GM19025 (cell line): ENCODE data around the gene POGLUT2.

Experiments
- ATAC-seq: cut with Tn5 transposase; IDR thresholded peaks from one replicate; pipeline ENCODE4 v1.9.1; 2021; ENCODE audit warnings: mild to moderate bottlenecking, low read depth, moderate library complexity; ENCODE audit not compliant: unreplicated experiment

POGLUT2 gene

GRCh38 chr13:102798581-102799425, at the start of gene POGLUT2, which contains the start of gene BIVM:
Gene POGLUT2, minus strand, starts transcription at chr13:102798976. Its CDS starts 306 bp downstream, at chr13:102798670.
Gene BIVM, plus strand, starts transcription at chr13:102799119. Its CDS starts 8,149 bp downstream, at chr13:102807268.
- ATAC-seq: peak; percentile 72

GRCh38 chr13:102847272-102848234, 48.8 kb upstream of the POGLUT2 start:
- ATAC-seq: no peak

- peak; percentile 15 for ATAC-seq
Observed at GRCh38 chr13:102846261-102847015, 47.7 kb upstream of the POGLUT2 start.

- ATAC-seq: peak; percentile 85
Observed at GRCh38 chr13:102845630-102846260, 47.0 kb upstream of the POGLUT2 start, which contains the start of gene ERCC5. Gene ERCC5, plus strand, starts transcription at chr13:102846032. Its CDS starts 235 bp downstream, at chr13:102846267.

GRCh38 chr13:102845289-102845629, 46.5 kb upstream of the POGLUT2 start:
- peak; percentile 12 for ATAC-seq

GRCh38 chr13:102839462-102839861, 40.7 kb upstream of the POGLUT2 start:
- no peak for ATAC-seq

GRCh38 chr13:102838982-102839381, 40.2 kb upstream of the POGLUT2 start:
- no peak for ATAC-seq

- ATAC-seq: no peak
Observed at GRCh38 chr13:102838273-102838672, 39.5 kb upstream of the POGLUT2 start.

GRCh38 chr13:102836471-102836870, 37.7 kb upstream of the POGLUT2 start:
- no peak for ATAC-seq

- no peak for ATAC-seq
Observed at GRCh38 chr13:102830646-102831045, 31.9 kb upstream of the POGLUT2 start.

- ATAC-seq: no peak
Observed at GRCh38 chr13:102825921-102826706, 27.3 kb upstream of the POGLUT2 start.

- ATAC-seq: no peak
Observed at GRCh38 chr13:102825400-102825799, 26.6 kb upstream of the POGLUT2 start.

GRCh38 chr13:102817907-102818306, 19.1 kb upstream of the POGLUT2 start:
- no peak for ATAC-seq

GRCh38 chr13:102817241-102817640, 18.5 kb upstream of the POGLUT2 start:
- no peak for ATAC-seq

GRCh38 chr13:102816708-102817107, 17.9 kb upstream of the POGLUT2 start:
- no peak for ATAC-seq

- ATAC-seq: no peak
Observed at GRCh38 chr13:102815788-102816187, 17.0 kb upstream of the POGLUT2 start.

- ATAC-seq: no peak
Observed at GRCh38 chr13:102814793-102815192, 16.0 kb upstream of the POGLUT2 start.

GRCh38 chr13:102814025-102814607, 15.3 kb upstream of the POGLUT2 start:
- no peak for ATAC-seq
